ENCODE results near the gene RET. TPM values are rescaled to one million over a fixed set of nuclear protein-coding genes. Genes with fewer than 3 reads are reported as not detected.

Gene RET
- total RNA-seq, 1 experiment from 2014 or later = 21.4 TPM

DNA sequence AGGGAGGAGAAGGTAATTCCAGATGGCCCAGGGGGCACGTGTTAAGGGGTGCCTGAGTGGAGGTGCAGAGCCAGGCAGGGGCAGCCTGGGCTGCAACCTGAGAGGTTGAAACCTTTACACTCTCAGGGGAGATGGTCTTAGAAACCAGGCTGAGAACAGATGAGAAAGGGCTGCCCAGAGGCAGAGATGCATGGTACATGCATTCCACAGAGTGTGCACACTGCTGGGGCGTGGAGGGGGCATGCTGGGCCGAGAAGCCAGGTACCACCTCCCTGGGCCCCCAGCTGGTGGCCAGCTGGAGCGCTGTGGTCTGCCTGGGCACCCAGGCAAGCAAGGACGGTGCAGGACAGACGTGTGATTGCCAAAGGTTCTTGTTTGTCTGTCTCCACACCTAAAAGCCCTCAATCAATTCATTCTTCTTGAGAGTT, 47.2 kb downstream of the RET start:
- Mint-ChIP-seq H3K4me1 (no peaks in the 10 kb centered on the region), H3K27ac (no peak overlapping the region), H3K9me3 (no peaks in the 10 kb centered on the region), H3K27me3 (ENCODE audit: low read depth) (no peaks in the 10 kb centered on the region), H3K36me3 (no peaks in the 10 kb centered on the region), H3K4me3 (no peak overlapping the region)
- ChIA-PET POLR2A (no interaction called here), CTCF (interaction anchor here (1.1 kb wide), 1 partner anchor 78 kb away, joined by 3 read pairs; no protein-coding TSS in a partner anchor)
- DNase-seq (ENCODE audit: low spot score) = no peak
- TF ChIP-seq MYBL2 (CRISPR knock-in tag; IDR thresholded peaks at IDR 0.05) (no peak), ATF2 (CRISPR knock-in tag; IDR thresholded peaks at IDR 0.05; ENCODE audit: borderline replicate concordance, low read depth) (no peak)
- ATAC-seq = no peak

GRCh38 chr10:43124574-43125273, 47.9 kb downstream of the RET start:
- TF ChIP-seq MXD4 (CRISPR knock-in tag; IDR thresholded peaks at IDR 0.05; ENCODE audit: borderline replicate concordance) (no peak), FOXP1 (CRISPR knock-in tag; IDR thresholded peaks at IDR 0.05; ENCODE audit: borderline replicate concordance) (no peak)
- Mint-ChIP-seq H3K4me1 (no peaks in the 10 kb centered on the region), H3K27me3 (ENCODE audit: low read depth) (no peaks in the 10 kb centered on the region), H3K36me3 (no peaks in the 10 kb centered on the region), H3K4me3 (no peak overlapping the region), H3K27ac (no peak overlapping the region), H3K9me3 (no peaks in the 10 kb centered on the region)
- ChIA-PET CTCF (interaction anchor here (1.1 kb wide), 1 partner anchor 77 kb away, joined by 3 read pairs; no protein-coding TSS in a partner anchor), POLR2A (no interaction called here)
- ATAC-seq (no peak), DNase-seq (ENCODE audit: low spot score) (no peak)

DNA sequence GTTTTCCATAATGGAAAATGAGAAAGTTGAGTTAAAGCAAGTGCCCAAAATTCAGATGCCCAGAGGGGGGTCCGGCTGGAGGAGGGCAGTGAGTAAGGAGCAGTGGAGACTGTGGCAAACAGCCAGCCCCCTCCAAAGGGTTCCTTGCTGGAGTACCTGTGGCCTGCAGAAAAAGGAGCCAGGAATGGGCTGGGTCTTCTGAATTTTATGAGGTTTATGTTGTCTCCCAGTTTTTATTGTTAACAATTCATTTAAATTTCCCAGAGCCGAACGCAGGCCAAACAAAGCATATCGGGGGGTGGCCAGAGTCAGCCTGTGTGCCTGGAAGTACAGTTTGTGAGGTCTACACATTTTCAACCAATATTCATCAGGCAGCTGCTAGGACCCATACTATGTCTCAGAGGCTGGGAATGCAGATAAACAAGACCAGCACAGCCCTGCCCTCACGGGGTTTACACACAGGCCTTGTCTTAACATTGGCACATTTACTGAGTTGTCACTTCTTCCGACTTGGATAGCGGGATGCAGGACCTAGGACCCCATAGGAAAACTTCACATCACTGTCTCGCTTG, 48.5 kb downstream of the RET start:
- TF ChIP-seq PRRX2 (CRISPR knock-in tag; IDR thresholded peaks at IDR 0.05) (no peak), NR2C2 (CRISPR knock-in tag; IDR thresholded peaks at IDR 0.05) (no peak), OVOL2 (CRISPR knock-in tag; IDR thresholded peaks at IDR 0.05; ENCODE audit: borderline replicate concordance) (no peak), ZMAT4 (CRISPR knock-in tag; IDR thresholded peaks at IDR 0.05) (no peak), MLX (CRISPR knock-in tag; IDR thresholded peaks at IDR 0.05) (no peak)
- Mint-ChIP-seq H3K9me3 (no peaks in the 10 kb centered on the region), H3K4me3 (no peak overlapping the region), H3K4me1 (peaks cover under 1% of the 10 kb centered on the region; the same call in 1 of the 2 replicates), H3K27me3 (ENCODE audit: low read depth) (no peaks in the 10 kb centered on the region), H3K27ac (no peak overlapping the region), H3K36me3 (no peaks in the 10 kb centered on the region)
- ChIA-PET POLR2A (no interaction called here), CTCF (no interaction called here)
- ATAC-seq (no peak), DNase-seq (ENCODE audit: low spot score) (no peak)

DNA sequence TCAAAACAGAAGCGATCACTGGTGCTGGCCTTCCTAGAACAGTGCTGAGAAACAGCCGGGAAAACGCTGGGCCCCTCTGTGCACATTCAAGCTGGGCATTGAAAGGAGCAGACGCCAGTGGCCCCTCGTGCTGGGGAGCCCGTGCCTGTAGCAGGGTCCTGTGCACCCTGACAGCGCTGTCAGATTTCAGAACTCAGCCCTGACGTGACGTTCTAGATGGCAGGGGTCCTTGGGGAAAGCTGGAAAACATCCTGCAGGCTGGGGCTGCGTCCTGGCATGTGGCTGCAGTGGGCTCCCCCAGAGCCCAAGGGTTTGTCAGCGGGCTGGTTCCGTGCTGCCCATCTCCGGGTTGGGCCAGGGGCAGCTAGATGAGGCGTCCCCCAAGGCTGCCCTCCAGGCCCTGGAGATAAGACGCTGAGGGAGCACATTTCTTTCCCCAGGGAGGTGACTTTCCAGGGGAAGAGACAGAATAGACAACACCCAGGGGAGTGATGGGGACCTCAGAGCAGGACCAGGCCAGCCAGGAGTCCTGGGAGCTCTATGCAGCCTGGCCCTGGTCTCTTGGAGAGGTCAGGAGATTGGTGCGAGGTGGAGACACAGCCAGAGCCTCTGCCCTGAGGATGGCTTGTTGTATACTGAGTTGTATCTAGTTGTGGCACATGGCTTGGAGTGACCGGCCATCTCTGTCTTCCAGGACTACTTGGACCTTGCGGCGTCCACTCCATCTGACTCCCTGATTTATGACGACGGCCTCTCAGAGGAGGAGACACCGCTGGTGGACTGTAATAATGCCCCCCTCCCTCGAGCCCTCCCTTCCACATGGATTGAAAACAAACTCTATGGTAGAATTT, 49.2 kb downstream of the RET start:
- H3K4me3 Mint-ChIP-seq = no peak overlapping the region
- no peaks in the 10 kb centered on the region for H3K9me3 Mint-ChIP-seq
- no peaks in the 10 kb centered on the region for H3K36me3 Mint-ChIP-seq
- no peak for DNase-seq (ENCODE audit: low spot score)
- ChIA-PET CTCF (no interaction called here), POLR2A (no interaction called here)
- ATAC-seq = no peak
- H3K27ac Mint-ChIP-seq = no peak overlapping the region
- H3K27me3 Mint-ChIP-seq (ENCODE audit: low read depth) = no peaks in the 10 kb centered on the region
- H3K4me1 Mint-ChIP-seq = peaks cover 4% of the 10 kb centered on the region; the same call in 1 of the 2 replicates
- TF ChIP-seq AFF4 (CRISPR knock-in tag; IDR thresholded peaks at IDR 0.05; ENCODE audit: borderline replicate concordance) (no peak), IRF1 (CRISPR knock-in tag; IDR thresholded peaks at IDR 0.05) (no peak), MYBL2 (CRISPR knock-in tag; IDR thresholded peaks at IDR 0.05) (no peak), JUN (CRISPR knock-in tag; IDR thresholded peaks at IDR 0.05) (no peak), MLX (CRISPR knock-in tag; IDR thresholded peaks at IDR 0.05) (no peak), ZNF425 (CRISPR knock-in tag; conservative IDR thresholded peaks at IDR 0.05) (no peak), ATF3 (CRISPR knock-in tag; conservative IDR thresholded peaks at IDR 0.05) (no peak)
